Measurements from ENCODE around the gene FIG4. TPM values are rescaled to one million over a fixed set of nuclear protein-coding genes. Genes with fewer than 3 reads are reported as not detected.

FIG4 gene
- total RNA-seq, 2 donors from 2014 or later, result 20.8 to 22.6 TPM

GRCh38 chr6:109714166-109714565 is 23.1 kb downstream of the FIG4 start:
- Histone ChIP-seq H3K9ac (ENCODE audit: extremely low read depth, low read length, poor library complexity, severe bottlenecking) (no peak overlapping the region), H3K4me3 (ENCODE audit: low read length) (no peak overlapping the region), H3K27ac (ENCODE audit: low read depth, low read length) (no peak overlapping the region), H3K36me3 (ENCODE audit: control insufficient read depth, insufficient read depth, low read length) (no peaks in the 10 kb centered on the region), H3K9me3 (ENCODE audit: control insufficient read depth, low read length) (peaks cover under 1% of the 10 kb centered on the region), H3K27me3 (ENCODE audit: control insufficient read depth, insufficient read depth, low read length, poor library complexity, severe bottlenecking) (no peaks in the 10 kb centered on the region), H3K4me1 (ENCODE audit: control insufficient read depth, insufficient read depth, low read length) (no peaks in the 10 kb centered on the region)
- Mint-ChIP-seq H3K9me3 (peaks cover 18% of the 10 kb centered on the region), H3K36me3 (ENCODE audit: low read depth) (peaks cover 18% of the 10 kb centered on the region), H3K4me1 (no peaks in the 10 kb centered on the region), H3K27me3 (ENCODE audit: insufficient read depth) (no peaks in the 10 kb centered on the region), H3K4me3 (no peak overlapping the region), H3K27ac (no peak overlapping the region)
- no peak for DNase-seq
- no peak for TF ChIP-seq CTCF (conservative IDR thresholded peaks at IDR 0.05)
- WGBS, 2 experiments (ENCODE audit: insufficient coverage in 1 of 2, insufficient read length in 1 of 2), result 91 to 100% methylated on average over 2 to 3 of the region's 3 CpGs

- H3K27me3 ChIP-seq (ENCODE audit: control insufficient read depth, insufficient read depth, low read length, poor library complexity, severe bottlenecking), result no peaks in the 10 kb centered on the region
- no peaks in the 10 kb centered on the region for H3K4me1 ChIP-seq (ENCODE audit: control insufficient read depth, insufficient read depth, low read length)
- H3K27ac ChIP-seq (ENCODE audit: low read depth, low read length), result no peak overlapping the region
- WGBS, 2 experiments (ENCODE audit: insufficient coverage in 1 of 2, insufficient read length in 1 of 2), result 80 to 97% methylated on average over 1 of the region's 1 CpG
- H3K4me3 Mint-ChIP-seq, result no peak overlapping the region
- no peaks in the 10 kb centered on the region for H3K9me3 ChIP-seq (ENCODE audit: control insufficient read depth, low read length)
- H3K27ac Mint-ChIP-seq, result no peak overlapping the region
- H3K27me3 Mint-ChIP-seq (ENCODE audit: insufficient read depth), result no peaks in the 10 kb centered on the region
- no peaks in the 10 kb centered on the region for H3K4me1 Mint-ChIP-seq
- no peak overlapping the region for H3K9ac ChIP-seq (ENCODE audit: extremely low read depth, low read length, poor library complexity, severe bottlenecking)
- DNase-seq, result no peak
- no peaks in the 10 kb centered on the region for H3K36me3 ChIP-seq (ENCODE audit: control insufficient read depth, insufficient read depth, low read length)
- no peak for TF ChIP-seq CTCF (conservative IDR thresholded peaks at IDR 0.05)
- H3K36me3 Mint-ChIP-seq (ENCODE audit: low read depth), result peaks cover 20% of the 10 kb centered on the region
- no peak overlapping the region for H3K4me3 ChIP-seq (ENCODE audit: low read length)
- H3K9me3 Mint-ChIP-seq, result peaks cover 13% of the 10 kb centered on the region
Measured at GRCh38 chr6:109714611-109715010, 23.5 kb downstream of the FIG4 start.

DNA sequence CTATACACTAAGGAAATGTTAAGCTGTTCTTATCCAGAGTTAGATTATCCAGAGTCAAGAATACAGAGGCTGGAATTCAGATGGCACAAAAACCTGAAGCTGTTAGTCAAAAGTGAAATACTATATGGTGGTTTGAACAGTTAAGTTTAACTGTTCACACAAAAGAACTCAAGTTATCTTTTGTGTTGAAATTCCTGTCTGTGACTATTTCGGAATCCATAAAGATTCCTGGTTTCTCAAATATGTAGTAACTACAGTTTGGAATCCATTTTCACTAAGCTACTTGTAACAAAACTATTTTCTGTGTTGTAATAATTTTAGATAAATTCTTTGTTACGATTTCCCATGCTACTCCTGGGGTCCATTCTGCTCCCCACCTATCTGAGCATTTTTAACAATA is 24.5 kb downstream of the FIG4 start:
- DNase-seq, result no peak
- H3K9ac ChIP-seq (ENCODE audit: extremely low read depth, low read length, poor library complexity, severe bottlenecking), result no peak overlapping the region
- H3K27me3 Mint-ChIP-seq (ENCODE audit: insufficient read depth), result no peaks in the 10 kb centered on the region
- H3K9me3 ChIP-seq (ENCODE audit: control insufficient read depth, low read length), result no peaks in the 10 kb centered on the region
- WGBS, 2 experiments (ENCODE audit: insufficient coverage in 1 of 2, insufficient read length in 1 of 2), result 88% methylated on average over 1 of the region's 2 CpGs; no CpG with 5 or more reads in 1 of the 2 experiments
- H3K27me3 ChIP-seq (ENCODE audit: control insufficient read depth, insufficient read depth, low read length, poor library complexity, severe bottlenecking), result no peaks in the 10 kb centered on the region
- no peaks in the 10 kb centered on the region for H3K4me1 ChIP-seq (ENCODE audit: control insufficient read depth, insufficient read depth, low read length)
- no peak for TF ChIP-seq CTCF (conservative IDR thresholded peaks at IDR 0.05)
- H3K36me3 Mint-ChIP-seq (ENCODE audit: low read depth), result peaks cover 16% of the 10 kb centered on the region
- H3K4me3 Mint-ChIP-seq, result no peak overlapping the region
- peaks cover 3% of the 10 kb centered on the region for H3K9me3 Mint-ChIP-seq
- H3K4me3 ChIP-seq (ENCODE audit: low read length), result no peak overlapping the region
- H3K4me1 Mint-ChIP-seq, result no peaks in the 10 kb centered on the region
- H3K36me3 ChIP-seq (ENCODE audit: control insufficient read depth, insufficient read depth, low read length), result no peaks in the 10 kb centered on the region
- no peak overlapping the region for H3K27ac ChIP-seq (ENCODE audit: low read depth, low read length)
- no peak overlapping the region for H3K27ac Mint-ChIP-seq

All from endodermal cell (in vitro differentiated cells).